ENCODE data around the gene EP400.

DNA sequence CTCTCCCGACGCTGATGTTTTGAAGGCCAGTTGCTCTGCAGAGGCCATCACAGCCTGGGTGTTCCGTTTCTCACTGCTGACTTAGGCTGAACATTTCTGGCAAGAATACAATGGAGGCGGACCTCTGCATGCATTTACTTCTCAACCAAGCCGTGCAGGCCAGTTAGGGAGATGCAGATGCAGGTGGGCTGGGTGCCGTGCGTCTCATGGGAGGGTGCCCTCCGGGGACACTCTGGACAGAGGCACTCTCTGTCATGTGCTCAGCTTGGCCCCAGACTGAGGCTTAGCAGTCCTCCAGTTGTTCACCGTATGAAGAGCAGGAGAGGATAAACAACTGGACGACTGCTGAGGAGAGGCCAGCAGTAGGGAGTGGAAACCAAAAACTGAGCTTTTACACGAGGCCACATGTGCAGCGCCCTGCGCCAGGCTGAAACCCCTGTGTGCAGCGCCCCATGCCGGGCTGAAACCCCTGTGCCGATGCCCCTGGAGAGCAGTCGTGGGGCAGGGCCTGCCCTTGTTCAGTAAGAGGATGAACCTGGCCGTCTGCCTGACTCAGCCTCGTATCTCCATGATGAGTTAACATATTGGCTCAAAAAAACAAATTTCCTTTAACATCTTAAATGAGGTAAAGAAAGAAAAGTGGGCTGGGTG is 162.0 kb downstream of the EP400 start:
- TF ChIP-seq, protein P1, sequence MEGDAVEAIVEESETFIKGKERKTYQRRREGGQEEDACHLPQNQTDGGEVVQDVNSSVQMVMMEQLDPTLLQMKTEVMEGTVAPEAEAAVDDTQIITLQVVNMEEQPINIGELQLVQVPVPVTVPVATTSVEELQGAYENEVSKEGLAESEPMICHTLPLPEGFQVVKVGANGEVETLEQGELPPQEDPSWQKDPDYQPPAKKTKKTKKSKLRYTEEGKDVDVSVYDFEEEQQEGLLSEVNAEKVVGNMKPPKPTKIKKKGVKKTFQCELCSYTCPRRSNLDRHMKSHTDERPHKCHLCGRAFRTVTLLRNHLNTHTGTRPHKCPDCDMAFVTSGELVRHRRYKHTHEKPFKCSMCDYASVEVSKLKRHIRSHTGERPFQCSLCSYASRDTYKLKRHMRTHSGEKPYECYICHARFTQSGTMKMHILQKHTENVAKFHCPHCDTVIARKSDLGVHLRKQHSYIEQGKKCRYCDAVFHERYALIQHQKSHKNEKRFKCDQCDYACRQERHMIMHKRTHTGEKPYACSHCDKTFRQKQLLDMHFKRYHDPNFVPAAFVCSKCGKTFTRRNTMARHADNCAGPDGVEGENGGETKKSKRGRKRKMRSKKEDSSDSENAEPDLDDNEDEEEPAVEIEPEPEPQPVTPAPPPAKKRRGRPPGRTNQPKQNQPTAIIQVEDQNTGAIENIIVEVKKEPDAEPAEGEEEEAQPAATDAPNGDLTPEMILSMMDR (IDR thresholded peaks at IDR 0.05): no peak
- TF ChIP-seq POLR2A (IDR thresholded peaks at IDR 0.05): no peak

Measured in adrenal gland (tissue), 5 donors.